GM12872 (cell line): Measurements from ENCODE around the gene PNLIPRP2.

Experiments used
- TF ChIP-seq, protein P1 (sequence below): IDR thresholded peaks from 3 replicates; pipeline ENCODE4 v1.5.1; 2011; ENCODE audit warnings: low read depth, mild to moderate bottlenecking, low read length, moderate library complexity; ENCODE audit not compliant: insufficient read depth

PNLIPRP2 gene

DNA sequence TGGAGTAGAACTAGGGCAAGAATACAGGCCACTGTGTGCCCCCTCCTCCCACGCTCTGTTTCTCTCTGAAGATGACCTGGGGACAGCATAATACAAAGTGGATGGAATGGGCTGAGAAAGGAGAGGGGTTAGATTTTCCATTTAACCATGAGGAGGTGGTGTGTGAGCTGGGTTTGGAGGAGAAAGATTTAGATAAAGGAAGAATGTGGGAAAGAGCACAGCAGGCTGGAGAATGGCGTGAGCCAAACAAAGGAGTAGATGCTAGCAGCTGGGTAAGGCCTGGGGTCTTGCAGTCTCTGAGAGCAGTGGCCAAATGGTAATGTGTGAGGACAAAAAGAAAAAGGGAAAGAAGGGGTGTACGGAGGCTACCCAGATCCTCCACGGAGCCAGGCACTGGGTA, 8.6 kb downstream of the PNLIPRP2 start:
- TF ChIP-seq, protein P1, sequence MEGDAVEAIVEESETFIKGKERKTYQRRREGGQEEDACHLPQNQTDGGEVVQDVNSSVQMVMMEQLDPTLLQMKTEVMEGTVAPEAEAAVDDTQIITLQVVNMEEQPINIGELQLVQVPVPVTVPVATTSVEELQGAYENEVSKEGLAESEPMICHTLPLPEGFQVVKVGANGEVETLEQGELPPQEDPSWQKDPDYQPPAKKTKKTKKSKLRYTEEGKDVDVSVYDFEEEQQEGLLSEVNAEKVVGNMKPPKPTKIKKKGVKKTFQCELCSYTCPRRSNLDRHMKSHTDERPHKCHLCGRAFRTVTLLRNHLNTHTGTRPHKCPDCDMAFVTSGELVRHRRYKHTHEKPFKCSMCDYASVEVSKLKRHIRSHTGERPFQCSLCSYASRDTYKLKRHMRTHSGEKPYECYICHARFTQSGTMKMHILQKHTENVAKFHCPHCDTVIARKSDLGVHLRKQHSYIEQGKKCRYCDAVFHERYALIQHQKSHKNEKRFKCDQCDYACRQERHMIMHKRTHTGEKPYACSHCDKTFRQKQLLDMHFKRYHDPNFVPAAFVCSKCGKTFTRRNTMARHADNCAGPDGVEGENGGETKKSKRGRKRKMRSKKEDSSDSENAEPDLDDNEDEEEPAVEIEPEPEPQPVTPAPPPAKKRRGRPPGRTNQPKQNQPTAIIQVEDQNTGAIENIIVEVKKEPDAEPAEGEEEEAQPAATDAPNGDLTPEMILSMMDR, result no peak

DNA sequence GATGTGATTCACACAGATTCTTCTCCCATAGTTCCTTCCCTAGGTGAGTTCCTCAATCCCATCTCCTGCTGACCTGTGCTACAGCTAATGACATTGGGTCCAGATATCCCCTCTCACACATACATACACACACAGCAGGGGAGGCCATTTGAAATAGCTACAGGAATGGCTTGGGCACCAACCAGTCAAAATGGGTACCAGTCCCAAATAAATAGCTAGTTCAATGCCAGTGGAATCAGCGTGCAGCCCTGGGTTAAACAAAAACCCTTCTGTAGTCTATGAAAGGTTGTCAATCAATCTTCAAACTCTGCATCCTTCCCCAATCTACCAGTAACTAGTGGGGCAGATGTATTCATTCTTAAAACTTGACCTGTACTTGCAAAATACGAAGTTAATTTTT, 9.3 kb downstream of the PNLIPRP2 start:
- TF ChIP-seq, protein P1, result no peak

DNA sequence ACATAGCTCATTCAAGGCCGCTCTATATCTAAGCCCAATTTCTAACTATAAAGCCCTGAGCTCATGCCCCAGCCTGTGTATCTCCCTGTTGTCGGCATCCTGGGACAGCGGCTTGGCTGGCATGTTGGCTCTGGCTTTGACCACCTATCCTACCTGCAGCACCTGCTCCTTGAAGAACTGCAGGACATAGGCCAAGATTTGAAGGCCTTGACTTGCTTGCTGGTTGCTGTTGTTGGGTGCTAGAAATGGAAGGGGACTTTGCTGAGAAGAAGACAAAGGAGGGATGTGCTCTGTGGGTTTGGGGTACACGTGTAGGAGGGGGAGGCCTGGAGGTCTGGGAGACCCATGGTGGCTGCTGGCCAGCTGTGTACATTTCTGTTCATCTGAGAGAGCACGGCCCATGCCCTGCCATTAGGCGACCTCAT, 11.1 kb downstream of the PNLIPRP2 start:
- TF ChIP-seq, protein P1, result no peak

DNA sequence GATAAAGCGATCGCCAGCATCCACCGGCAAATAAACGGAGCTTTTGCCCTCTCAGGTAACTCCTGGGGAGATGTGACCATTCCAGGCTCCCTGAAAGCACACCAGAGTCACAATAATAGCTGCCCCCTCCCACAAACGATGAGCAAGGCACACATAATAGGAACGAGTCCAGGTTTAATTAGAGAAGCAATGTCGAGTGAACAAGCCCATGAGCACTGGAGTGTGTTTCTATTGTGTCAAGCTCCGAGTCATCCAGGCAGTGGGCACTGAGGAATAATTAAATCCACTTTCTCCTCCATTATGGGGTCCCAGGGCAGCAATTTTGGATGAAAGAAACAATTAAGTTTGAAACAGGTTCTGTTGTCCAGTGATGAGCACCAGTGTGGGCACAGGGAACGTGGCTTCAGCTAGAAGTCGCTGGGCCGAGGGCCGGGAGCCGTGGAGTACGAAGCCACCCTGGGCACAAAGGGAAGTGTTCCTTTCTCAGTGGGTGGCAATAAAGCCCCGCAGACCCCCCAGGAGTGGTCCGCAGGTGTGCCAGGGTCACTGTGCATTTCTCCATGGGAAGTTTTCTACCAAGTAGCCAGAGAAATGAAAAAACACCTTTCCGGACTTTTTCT, 12.0 kb downstream of the PNLIPRP2 start:
- TF ChIP-seq, protein P1, result no peak

DNA sequence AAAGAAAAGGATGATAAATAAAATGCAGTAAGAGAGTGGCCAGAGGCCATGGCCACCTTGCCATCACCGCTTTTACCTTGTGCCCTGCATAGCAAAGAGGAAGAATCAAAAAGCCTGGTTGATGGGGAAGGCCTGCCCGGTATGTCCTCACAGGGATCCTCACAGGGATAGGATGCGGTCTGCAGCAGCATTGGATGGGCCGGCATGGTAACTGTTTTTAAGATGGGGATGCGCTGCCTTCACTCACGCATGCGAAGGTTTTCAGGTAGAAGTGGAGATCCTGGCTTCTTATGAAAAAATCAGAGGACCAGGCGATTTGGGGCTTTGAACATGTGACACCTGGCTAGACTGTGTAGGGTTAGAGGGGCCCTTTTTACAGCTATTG, 12.5 kb downstream of the PNLIPRP2 start:
- TF ChIP-seq, protein P1, result no peak

DNA sequence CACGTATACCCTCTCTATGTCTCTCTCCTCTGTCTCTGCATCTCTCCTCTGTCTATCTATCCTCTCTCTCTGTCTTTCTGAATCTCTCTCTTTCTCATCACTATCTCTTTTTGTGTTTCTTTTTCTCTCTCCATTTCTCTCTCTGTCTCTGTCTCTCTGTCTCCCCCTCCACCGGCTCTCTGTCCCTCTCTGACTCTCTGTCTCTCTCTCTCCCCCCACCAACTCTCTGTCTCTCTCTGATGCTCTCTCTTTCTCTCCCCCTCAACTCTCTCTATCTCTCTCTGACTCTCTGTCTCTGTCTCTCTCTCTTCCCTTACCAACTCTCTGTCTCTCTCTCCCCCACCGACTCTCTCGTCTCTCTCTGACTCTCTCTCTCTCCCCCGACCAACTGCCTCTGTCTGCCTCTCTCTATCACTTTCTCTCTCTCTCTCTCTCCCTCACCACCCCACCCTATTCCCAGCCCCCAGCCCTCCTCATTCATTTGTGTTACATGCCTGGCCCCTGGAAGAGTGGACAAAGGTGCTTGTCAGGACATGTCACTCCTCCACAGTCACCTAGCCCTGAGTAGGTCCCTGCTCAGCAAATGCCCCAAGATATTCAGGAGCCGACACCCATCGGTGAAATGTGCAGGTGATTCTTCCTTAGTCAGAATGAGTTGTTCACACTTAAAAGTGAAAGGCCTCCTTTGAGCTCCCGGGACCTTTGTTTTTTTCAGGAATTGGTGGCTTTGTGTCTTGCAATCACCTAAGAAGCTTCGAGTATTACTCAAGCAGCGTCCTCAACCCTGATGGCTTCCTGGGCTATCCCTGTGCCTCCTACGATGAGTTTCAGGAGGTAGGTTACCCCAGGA, 13.6 kb downstream of the PNLIPRP2 start:
- TF ChIP-seq, protein P1, result no peak

DNA sequence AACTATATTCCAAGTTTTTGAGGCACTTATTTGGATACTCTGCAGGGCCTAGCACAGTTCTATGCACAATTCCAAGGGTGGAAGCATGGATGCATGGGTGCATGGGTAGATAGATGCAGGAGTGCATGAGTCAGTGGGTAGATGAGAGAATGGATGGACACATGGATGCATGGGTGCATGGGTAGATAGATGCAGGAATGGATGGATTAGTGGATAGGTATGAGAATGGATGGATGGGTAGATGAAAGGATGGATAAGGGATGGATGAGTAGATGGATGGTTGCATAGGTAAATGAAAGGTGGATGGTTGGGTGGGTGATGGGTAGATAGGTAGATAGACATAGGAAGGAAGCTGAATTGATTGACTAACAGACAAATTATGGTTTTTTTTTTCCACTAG, 15.6 kb downstream of the PNLIPRP2 start:
- TF ChIP-seq, protein P1, result no peak
